ENCODE measurements around the gene ESYT3. TPM values are rescaled to one million over a fixed set of nuclear protein-coding genes. Genes with fewer than 3 reads are reported as not detected.
A peak's percentile ranks its signal among the peaks of the same experiment; 100 is the strongest.

The ESYT3 gene
- total RNA-seq, 1 experiment from 2014 or later: 6.3 TPM

- Histone ChIP-seq H4K91ac (ENCODE audit: insufficient read length, low read depth, low read length) (no peak overlapping the region), H3K79me2 (ENCODE audit: insufficient read depth, low read length) (no peaks in the 10 kb centered on the region), H3K4ac (ENCODE audit: low read depth, low read length) (no peak overlapping the region), H2BK15ac (ENCODE audit: low read depth, low read length) (no peak overlapping the region), H2AFZ (ENCODE audit: low read length) (no peak overlapping the region), H3K23me2 (ENCODE audit: insufficient read length, low read depth, low read length, poor library complexity, severe bottlenecking) (no peaks in the 10 kb centered on the region), H4K5ac (ENCODE audit: insufficient read length, low read depth, low read length) (no peak overlapping the region), H3K9me3 (ENCODE audit: control insufficient read depth, low read depth, low read length) (no peaks in the 10 kb centered on the region), H3K14ac (ENCODE audit: insufficient read depth, low read length) (no peak overlapping the region; the same call in 1 of the 2 replicates), H3K4me1 (ENCODE audit: insufficient read depth, low read length) (no peaks in the 10 kb centered on the region), H2AK5ac (ENCODE audit: insufficient read length, low read length) (no peak overlapping the region), H3K79me1 (ENCODE audit: insufficient read depth, low read depth, low read length, poor library complexity, severe bottlenecking) (no peaks in the 10 kb centered on the region), H3K18ac (ENCODE audit: insufficient read length, low read depth, low read length) (no peak overlapping the region), H2BK20ac (ENCODE audit: low read depth, low read length, poor library complexity, severe bottlenecking) (no peak overlapping the region), H4K8ac (replicated peaks; ENCODE audit: insufficient read length, low read depth, low read length) (no peak overlapping the region), H4K20me1 (ENCODE audit: control insufficient read depth, insufficient read depth, insufficient read length) (no peaks in the 10 kb centered on the region), H3K9ac (ENCODE audit: extremely low read depth, insufficient read length, low read length) (no peak overlapping the region), H3T11ph (ENCODE audit: low read length) (no peak overlapping the region), H3K23ac (ENCODE audit: insufficient read length, low read depth, low read length) (no peak overlapping the region), H3K27ac (ENCODE audit: insufficient read length, low read depth, low read length) (no peak overlapping the region), H2BK5ac (ENCODE audit: insufficient read length, low read length) (no peak overlapping the region), H3K4me2 (ENCODE audit: insufficient read depth, insufficient read length, low read length) (no peak overlapping the region), H2BK12ac (ENCODE audit: insufficient read length, low read depth, low read length) (no peak overlapping the region), H2BK120ac (ENCODE audit: low read depth, low read length, poor library complexity, severe bottlenecking) (no peak overlapping the region), H3K56ac (ENCODE audit: insufficient read length, low read depth, low read length) (no peak overlapping the region), H3K27me3 (ENCODE audit: insufficient read depth, low read length) (no peaks in the 10 kb centered on the region)
- H3K36me3 Mint-ChIP-seq (ENCODE audit: insufficient read depth in 1 of 3, low read depth in 3 of 3): peaks cover 13 to 21% (median 18%) of the 10 kb centered on the region in 3 experiments; a peak in 5 of 7 replicates
- H3K27ac Mint-ChIP-seq: peak overlapping the region in 1 of 3 experiments; percentile 9; a peak in 1 of 7 replicates
- peaks cover 3 to 5% of the 10 kb centered on the region in 2 experiments; a peak in 2 of 4 replicates for H3K4me1 Mint-ChIP-seq
- no peaks in the 10 kb centered on the region for H3K27me3 Mint-ChIP-seq (ENCODE audit: low read depth)
- peaks cover 0 to 8% of the 10 kb centered on the region in 2 experiments; a peak in 2 of 5 replicates for H3K9me3 Mint-ChIP-seq
- no CpG with 5 or more reads among the region's 9 CpGs for WGBS (ENCODE audit: extremely low coverage, insufficient read length, low lambda C conversion rate)
- peak overlapping the region in 1 of 2 experiments; percentile 38; a peak in 1 of 5 replicates for H3K4me3 Mint-ChIP-seq
- no peak for TF ChIP-seq CTCF (conservative IDR thresholded peaks at IDR 0.05)
- DNase-seq: peak; percentile 15
These were observed 24.5 kb downstream of the ESYT3 start for GRCh38 chr3:138458774-138459499.
